C4-2B (cell line): Measurements from ENCODE around the gene HPRT1.

ENCODE experiments used
- CTCF ChIP-seq: fragments of 450-650 bp; conservative IDR thresholded peaks from 2 replicates; pipeline ENCODE4 v1.5.1; 2017; ENCODE audit warnings: mild to moderate bottlenecking
- ZFX ChIP-seq: fragments of 450-650 bp; IDR thresholded peaks from 2 replicates; pipeline ENCODE4 v1.6.1; 2017

- TF ChIP-seq CTCF (no peak), ZFX (no peak)
Measured at GRCh38 chrX:134544513-134545151, 84.7 kb downstream of the HPRT1 start.
